GM20431 (cell line): Measurements from ENCODE around the gene HEG1.

ENCODE experiments used
- in situ Hi-C: fragments of 300-500 bp; cut with MseI, MboI; formaldehyde crosslinking; loops from one replicate; pipeline ENCODE4 v1.15.0; 2020; ENCODE audit warnings: low sequenced_read_pairs; ENCODE audit not compliant: unreplicated experiment

Gene HEG1

GRCh38 chr3:125051715-125052581 lies 3.8 kb downstream of the HEG1 start:
- in situ Hi-C loops, result no loop called here

- in situ Hi-C loops, result no loop called here
Measured at GRCh38 chr3:125051205-125051604, 4.6 kb downstream of the HEG1 start.

- in situ Hi-C loops, result no loop called here
Measured at GRCh38 chr3:125050488-125051090, 5.2 kb downstream of the HEG1 start.

- in situ Hi-C loops, result no loop called here
Measured at GRCh38 chr3:125048282-125048681, 7.5 kb downstream of the HEG1 start.

- in situ Hi-C loops, result no loop called here
Measured at GRCh38 chr3:125045965-125046364, 9.8 kb downstream of the HEG1 start.

- in situ Hi-C loops, result no loop called here
Measured at GRCh38 chr3:125045194-125045593, 10.6 kb downstream of the HEG1 start.

- in situ Hi-C loops, result no loop called here
Measured at GRCh38 chr3:125043599-125044151, 12.1 kb downstream of the HEG1 start.

GRCh38 chr3:125042725-125043406 lies 12.9 kb downstream of the HEG1 start:
- in situ Hi-C loops, result no loop called here

GRCh38 chr3:125039131-125040100 lies 16.4 kb downstream of the HEG1 start:
- in situ Hi-C loops, result no loop called here

- in situ Hi-C loops, result no loop called here
Measured at GRCh38 chr3:125037498-125038150, 18.2 kb downstream of the HEG1 start.

- in situ Hi-C loops, result no loop called here
Measured at GRCh38 chr3:125035217-125035616, 20.6 kb downstream of the HEG1 start.

- in situ Hi-C loops, result no loop called here
Measured at GRCh38 chr3:125033616-125034015, 22.2 kb downstream of the HEG1 start.

GRCh38 chr3:125033135-125033534 lies 22.7 kb downstream of the HEG1 start:
- in situ Hi-C loops, result no loop called here

GRCh38 chr3:125032683-125033082 lies 23.1 kb downstream of the HEG1 start:
- in situ Hi-C loops, result no loop called here

- in situ Hi-C loops, result no loop called here
Measured at GRCh38 chr3:125032100-125032643, 23.6 kb downstream of the HEG1 start.

- in situ Hi-C loops, result no loop called here
Measured at GRCh38 chr3:125031544-125031943, 24.3 kb downstream of the HEG1 start.

GRCh38 chr3:125028657-125029056 lies 27.1 kb downstream of the HEG1 start:
- in situ Hi-C loops, result no loop called here

GRCh38 chr3:125025642-125026041 lies 30.2 kb downstream of the HEG1 start:
- in situ Hi-C loops, result no loop called here

- in situ Hi-C loops, result no loop called here
Measured at GRCh38 chr3:125024817-125025216, 31.0 kb downstream of the HEG1 start.
